ENCODE data around the gene ZFAND3. TPM values are rescaled to one million over a fixed set of nuclear protein-coding genes. Genes with fewer than 3 reads are reported as not detected.

The ZFAND3 gene
- total and polyA plus RNA-seq, 10 of the 15 experiments (the other 5 are each of a cell fraction or from before 2014, with no cell fraction given) = 0.90 to 34.4 (median 16.3) TPM

GRCh38 chr6:38119516-38119915 is 300.0 kb downstream of the ZFAND3 start:
- FAIRE-seq = no peak
- Histone ChIP-seq H3K4me3 (no peak overlapping the region), H3K27ac (ENCODE audit: control insufficient read depth, insufficient read depth) (no peak overlapping the region), H3K9me3 (replicated peaks; ENCODE audit: control insufficient read depth, insufficient read depth, low read length) (no peaks in the 10 kb centered on the region), H2AFZ (ENCODE audit: control insufficient read depth, low read depth, low read length) (no peak overlapping the region), H3K36me3 (ENCODE audit: control insufficient read depth in 2 of 2, insufficient read depth in 2 of 2, low read length in 1 of 2) (peaks cover 0 to 14% of the 10 kb centered on the region in 2 experiments; a peak in 1 of 4 replicates), H4K20me1 (ENCODE audit: control insufficient read depth, insufficient read depth) (no peaks in the 10 kb centered on the region), H3K4me2 (ENCODE audit: control insufficient read depth, insufficient read depth) (no peak overlapping the region), H3K27me3 (replicated peaks in 1 of 2; ENCODE audit: control insufficient read depth in 2 of 2, insufficient read depth in 2 of 2, low read length in 1 of 2) (no peaks in the 10 kb centered on the region), H3K4me1 (ENCODE audit: control insufficient read depth, insufficient read depth, low read length) (no peaks in the 10 kb centered on the region), H3K9ac (ENCODE audit: control insufficient read depth, insufficient read depth, low read length) (no peak overlapping the region), H3K79me2 (ENCODE audit: control insufficient read depth, insufficient read depth, low read length) (no peaks in the 10 kb centered on the region)
- in situ Hi-C loops (cut with MboI) (no loop called here), intact Hi-C loops (cut with micrococcal nuclease; ENCODE audit: unreplicated experiment) (no loop called here)
- SMC1A ChIA-PET (ENCODE audit: uncharacterized antibody, unreplicated experiment) = interaction anchor here (1.3 kb wide), 1 partner anchor 86 kb away, joined by 4 read pairs; no protein-coding TSS in a partner anchor
- POLR2A ChIA-PET = no interaction called here
- RAD21 ChIA-PET (ENCODE audit: unreplicated experiment) = no interaction called here
- no peak for ATAC-seq
- DNase-seq (ENCODE audit: low read depth, low spot score) = no peak
- 98% methylated on average over 6 of the region's 6 CpGs for WGBS (ENCODE audit: insufficient coverage, insufficient replicate concordance, low lambda C conversion rate, missing lambda C conversion rate)
- CTCF ChIA-PET = interaction anchor here (0.6 kb wide), 1 partner anchor 1148 kb away, joined by 4 read pairs; no protein-coding TSS in a partner anchor
- BruUV-seq (replicated peaks) = TSS peak; percentile 25
- TF ChIP-seq CHD1 (IDR thresholded peaks at IDR 0.05; ENCODE audit: low read depth, low read length) = no peak
- TF ChIP-seq, protein P1, sequence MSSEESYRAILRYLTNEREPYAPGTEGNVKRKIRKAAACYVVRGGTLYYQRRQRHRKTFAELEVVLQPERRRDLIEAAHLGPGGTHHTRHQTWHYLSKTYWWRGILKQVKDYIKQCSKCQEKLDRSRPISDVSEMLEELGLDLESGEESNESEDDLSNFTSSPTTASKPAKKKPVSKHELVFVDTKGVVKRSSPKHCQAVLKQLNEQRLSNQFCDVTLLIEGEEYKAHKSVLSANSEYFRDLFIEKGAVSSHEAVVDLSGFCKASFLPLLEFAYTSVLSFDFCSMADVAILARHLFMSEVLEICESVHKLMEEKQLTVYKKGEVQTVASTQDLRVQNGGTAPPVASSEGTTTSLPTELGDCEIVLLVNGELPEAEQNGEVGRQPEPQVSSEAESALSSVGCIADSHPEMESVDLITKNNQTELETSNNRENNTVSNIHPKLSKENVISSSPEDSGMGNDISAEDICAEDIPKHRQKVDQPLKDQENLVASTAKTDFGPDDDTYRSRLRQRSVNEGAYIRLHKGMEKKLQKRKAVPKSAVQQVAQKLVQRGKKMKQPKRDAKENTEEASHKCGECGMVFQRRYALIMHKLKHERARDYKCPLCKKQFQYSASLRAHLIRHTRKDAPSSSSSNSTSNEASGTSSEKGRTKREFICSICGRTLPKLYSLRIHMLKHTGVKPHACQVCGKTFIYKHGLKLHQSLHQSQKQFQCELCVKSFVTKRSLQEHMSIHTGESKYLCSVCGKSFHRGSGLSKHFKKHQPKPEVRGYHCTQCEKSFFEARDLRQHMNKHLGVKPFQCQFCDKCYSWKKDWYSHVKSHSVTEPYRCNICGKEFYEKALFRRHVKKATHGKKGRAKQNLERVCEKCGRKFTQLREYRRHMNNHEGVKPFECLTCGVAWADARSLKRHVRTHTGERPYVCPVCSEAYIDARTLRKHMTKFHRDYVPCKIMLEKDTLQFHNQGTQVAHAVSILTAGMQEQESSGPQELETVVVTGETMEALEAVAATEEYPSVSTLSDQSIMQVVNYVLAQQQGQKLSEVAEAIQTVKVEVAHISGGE (CRISPR knock-in tag; IDR thresholded peaks at IDR 0.05) = no peak
- TF ChIP-seq CTCF (IDR thresholded peaks at IDR 0.05 in 2 of 3, conservative IDR thresholded peaks at IDR 0.05 in 1 of 3; ENCODE audit: control insufficient read depth in 2 of 3, extremely low read depth in 1 of 3, insufficient read depth in 1 of 3, low read depth in 3 of 3, low read length in 3 of 3) = no peak
- no peak for TF ChIP-seq IKZF2 (IDR thresholded peaks at IDR 0.05)
- no peak for TF ChIP-seq CREB1 (IDR thresholded peaks at IDR 0.05; ENCODE audit: low read depth)
- TF ChIP-seq TAF1 (IDR thresholded peaks at IDR 0.05; ENCODE audit: borderline replicate concordance, low read depth, low read length) = no peak
- no peak for TF ChIP-seq NFYB (IDR thresholded peaks at IDR 0.05; ENCODE audit: insufficient read depth, low read depth, low read length)
- no peak for TF ChIP-seq SREBF2 (IDR thresholded peaks at IDR 0.05; ENCODE audit: low read length)
- TF ChIP-seq SUPT20H (IDR thresholded peaks at IDR 0.05; ENCODE audit: borderline replicate concordance, control insufficient read depth, low read depth, low read length) = no peak
- no peak for TF ChIP-seq MTA2 (IDR thresholded peaks at IDR 0.05; ENCODE audit: low read depth)
- TF ChIP-seq RCOR1 (conservative IDR thresholded peaks at IDR 0.05; ENCODE audit: low read depth, low read length) = no peak
- TF ChIP-seq NBN (IDR thresholded peaks at IDR 0.05) = no peak
- no peak for TF ChIP-seq RFX5 (IDR thresholded peaks at IDR 0.05; ENCODE audit: low read depth, low read length)
- no peak for TF ChIP-seq NRF1 (conservative IDR thresholded peaks at IDR 0.05; ENCODE audit: low read depth, low read length)
- TF ChIP-seq ZNF207 (IDR thresholded peaks at IDR 0.05; ENCODE audit: borderline replicate concordance) = no peak
- TF ChIP-seq ZNF687 (IDR thresholded peaks at IDR 0.05) = no peak
- TF ChIP-seq ZNF217 (IDR thresholded peaks at IDR 0.05) = no peak
